OCI-LY7 (cell line): ENCODE measurements around the gene OR2T27. TPM values are rescaled to one million over a fixed set of nuclear protein-coding genes. Genes with fewer than 3 reads are reported as not detected.

Experiments
- BruUV-seq: library from RNA; stranded (reverse); fragments of 400-500 nt; replicated peaks from 2 replicates; lab custom pipeline; 2021; lab: Mats Ljungman, UMichigan
- CTCF ChIA-PET: fragments of 300-600 bp; sonication (Branson Sonifier 250); formaldehyde crosslinking; loops from one replicate; lab custom pipeline; 2022; ENCODE audit warnings: antibody characterized with exemption; ENCODE audit not compliant: unreplicated experiment; lab: Charles Lee
- POLR2A ChIA-PET: fragments of 300-600 bp; sonication (Branson Sonifier 250); formaldehyde crosslinking; loops from one replicate; lab custom pipeline; 2022; ENCODE audit warnings: antibody characterized with exemption; lab: Charles Lee
- DNase-seq: peaks from one replicate; pipeline ENCODE4 v3.0.0-alpha.2; 2015; ENCODE audit warnings: low spot score
- H2AFZ ChIP-seq: fragments of 200-600 bp; sonication (generic), shearing (Covaris generic); 2 replicates; pipeline ENCODE4 v1.6.1; 2014; ENCODE audit warnings: mild to moderate bottlenecking, antibody characterized with exemption, low read length, moderate library complexity
- H3K27ac ChIP-seq: fragments of 200-600 bp; sonication (generic); 2 replicates; pipeline ENCODE4 v1.5.1; 2014; ENCODE audit warnings: mixed run types, low read depth, mild to moderate bottlenecking, moderate library complexity, low read length, inconsistent platforms; ENCODE audit not compliant: poor library complexity, severe bottlenecking
- H3K36me3 ChIP-seq: fragments of 200-600 bp; sonication (generic); 2 replicates; pipeline ENCODE4 v1.6.1; 2014; ENCODE audit warnings: mild to moderate bottlenecking, antibody characterized with exemption, low read length, moderate library complexity, mixed read lengths; ENCODE audit not compliant: insufficient read depth
- H3K4me1 ChIP-seq: fragments of 200-600 bp; sonication (generic); 2 replicates; pipeline ENCODE4 v1.5.1; 2014; ENCODE audit warnings: mild to moderate bottlenecking, low read length; ENCODE audit not compliant: insufficient read depth, poor library complexity, severe bottlenecking
- H3K4me2 ChIP-seq: fragments of 200-600 bp; sonication (generic); 2 replicates; pipeline ENCODE4 v1.6.1; 2014; ENCODE audit warnings: mild to moderate bottlenecking, low read length
- H3K4me3 ChIP-seq: fragments of 200-600 bp; sonication (generic); 2 replicates; pipeline ENCODE4 v1.5.1; 2014; ENCODE audit warnings: mild to moderate bottlenecking, low read depth, low read length; ENCODE audit not compliant: poor library complexity, severe bottlenecking
- H3K79me2 ChIP-seq: fragments of 200-600 bp; sonication (generic); 2 replicates; pipeline ENCODE4 v1.6.1; 2016; ENCODE audit warnings: low read depth, mild to moderate bottlenecking, low read length, moderate library complexity, mixed read lengths; ENCODE audit not compliant: insufficient read depth
- H3K9me2 ChIP-seq: fragments of 200-600 bp; sonication (generic); 2 replicates; pipeline ENCODE4 v1.6.1; 2016; ENCODE audit warnings: mild to moderate bottlenecking, low read length, mixed read lengths; ENCODE audit not compliant: insufficient read depth
- H3K9me3 ChIP-seq: fragments of 200-600 bp; sonication (generic); 2 replicates; pipeline ENCODE4 v1.6.1; 2014; ENCODE audit warnings: mild to moderate bottlenecking, mixed run types, low read length, mixed read lengths
- H4K20me1 ChIP-seq: fragments of 200-600 bp; sonication (generic); 2 replicates; pipeline ENCODE4 v1.6.1; 2014; ENCODE audit warnings: mild to moderate bottlenecking, antibody characterized with exemption, low read length, moderate library complexity, mixed read lengths; ENCODE audit not compliant: insufficient read depth
- CTCF ChIP-seq: fragments of 200-600 bp; sonication (generic); conservative IDR thresholded peaks from 2 replicates; pipeline ENCODE4 v1.5.1; 2014; ENCODE audit warnings: mild to moderate bottlenecking, antibody characterized with exemption, low read length, moderate library complexity, mixed read lengths
- EZH2phosphoT487 ChIP-seq: fragments of 200-600 bp; sonication (generic); IDR thresholded peaks from 2 replicates; pipeline ENCODE4 v1.6.1; 2018; ENCODE audit warnings: low read depth, borderline replicate concordance, mild to moderate bottlenecking, mixed run types, antibody characterized with exemption, low read length, moderate library complexity, mixed read lengths
- intact Hi-C: fragments of 100-400 bp; cut with micrococcal nuclease; formaldehyde crosslinking; loops from one replicate; pipeline ENCODE4 v1.10.0; 2022; ENCODE audit not compliant: unreplicated experiment
- total RNA-seq, 2 experiments: library from RNA; depleted of rRNA in 1 of 2; stranded (reverse); fragments of >200 nt in 1 of 2; shearing (Covaris generic) in 1 of 2; gene quantifications; 2 replicates each; pipeline ENCODE4 v1.2.3, GENCODE V29; 2014 to 2022

OR2T27 gene
- total RNA-seq, 2 experiments from 2014 or later, result not detected

GRCh38 chr1:248627971-248628844 lies 27.1 kb downstream of the OR2T27 start:
- H2AFZ ChIP-seq, result no peak overlapping the region
- POLR2A ChIA-PET, result interaction anchor here (0.6 kb wide), 1 partner anchor 162 kb away, joined by 3 read pairs; no protein-coding TSS in a partner anchor
- no peak for TF ChIP-seq EZH2phosphoT487
- TF ChIP-seq CTCF, result no peak
- H3K4me3 ChIP-seq, result no peak overlapping the region
- no peaks in the 10 kb centered on the region for H4K20me1 ChIP-seq
- no peaks in the 10 kb centered on the region for H3K4me1 ChIP-seq
- intact Hi-C loops, result no loop called here
- H3K9me3 ChIP-seq, result no peaks in the 10 kb centered on the region
- H3K79me2 ChIP-seq, result no peaks in the 10 kb centered on the region
- no peak overlapping the region for H3K27ac ChIP-seq
- no peaks in the 10 kb centered on the region for H3K9me2 ChIP-seq
- CTCF ChIA-PET, result no interaction called here
- H3K4me2 ChIP-seq, result no peak overlapping the region
- no peaks in the 10 kb centered on the region for H3K36me3 ChIP-seq
- BruUV-seq, result no TSS peak
- no peak for DNase-seq

- Histone ChIP-seq H3K4me1 (no peaks in the 10 kb centered on the region), H4K20me1 (no peaks in the 10 kb centered on the region), H3K27ac (no peak overlapping the region), H2AFZ (no peak overlapping the region), H3K4me3 (no peak overlapping the region), H3K9me3 (no peaks in the 10 kb centered on the region), H3K4me2 (no peak overlapping the region), H3K36me3 (no peaks in the 10 kb centered on the region), H3K79me2 (no peaks in the 10 kb centered on the region), H3K9me2 (no peaks in the 10 kb centered on the region)
- no TSS peak for BruUV-seq
- CTCF ChIA-PET, result no interaction called here
- no peak for DNase-seq
- intact Hi-C loops, result no loop called here
- TF ChIP-seq CTCF, result no peak
- TF ChIP-seq EZH2phosphoT487, result no peak
- POLR2A ChIA-PET, result interaction anchor here (1.8 kb wide), 1 partner anchor 179 kb away, joined by 8 read pairs; no protein-coding TSS in a partner anchor
Measured at GRCh38 chr1:248625971-248626370, 29.4 kb downstream of the OR2T27 start.

DNA sequence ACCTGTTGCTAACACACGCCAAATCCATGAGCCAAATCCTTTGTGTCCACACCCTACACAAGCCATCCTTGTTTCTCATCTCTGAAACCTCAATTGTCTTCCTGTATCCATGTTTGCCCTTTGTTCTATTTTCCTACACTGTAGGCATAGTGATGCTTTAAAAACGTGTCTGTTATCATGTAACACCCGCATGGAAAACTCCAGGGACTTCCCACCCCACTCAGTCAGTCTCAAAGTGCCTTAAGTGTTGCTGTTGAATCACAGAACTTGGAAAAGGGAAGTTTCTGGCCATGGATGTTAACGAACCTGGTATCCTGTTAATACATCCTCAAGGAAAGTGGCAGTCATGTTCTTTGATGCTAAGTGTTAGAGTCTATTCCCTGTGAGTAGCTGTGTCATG lies 30.2 kb downstream of the OR2T27 start:
- no peak overlapping the region for H3K27ac ChIP-seq
- no peak for TF ChIP-seq CTCF
- TF ChIP-seq EZH2phosphoT487, result no peak
- no peaks in the 10 kb centered on the region for H3K36me3 ChIP-seq
- H3K4me2 ChIP-seq, result no peak overlapping the region
- no peaks in the 10 kb centered on the region for H3K79me2 ChIP-seq
- no peak overlapping the region for H3K4me3 ChIP-seq
- POLR2A ChIA-PET, result interaction anchor here (1.8 kb wide), 1 partner anchor 180 kb away, joined by 8 read pairs; no protein-coding TSS in a partner anchor
- intact Hi-C loops, result no loop called here
- CTCF ChIA-PET, result interaction anchor here (3.6 kb wide), 1 partner anchor 181 kb away, joined by 15 read pairs; no protein-coding TSS in a partner anchor
- no peak overlapping the region for H2AFZ ChIP-seq
- no peaks in the 10 kb centered on the region for H3K9me3 ChIP-seq
- no TSS peak for BruUV-seq
- no peaks in the 10 kb centered on the region for H4K20me1 ChIP-seq
- H3K4me1 ChIP-seq, result no peaks in the 10 kb centered on the region
- no peaks in the 10 kb centered on the region for H3K9me2 ChIP-seq
- no peak for DNase-seq
